KMS-11 (cell line): ENCODE results near the gene PM20D1.

Experiments
- H2AFZ ChIP-seq: fragments of 200-600 bp; sonication (generic); 2 replicates; pipeline ENCODE4 v1.6.1; 2016; ENCODE audit warnings: antibody characterized with exemption, mixed run types, low read depth
- H3K27ac ChIP-seq: fragments of 200-600 bp; sonication (generic); 2 replicates; pipeline ENCODE4 v1.6.1; 2016; ENCODE audit warnings: mild to moderate bottlenecking, mixed run types
- H3K27me3 ChIP-seq: fragments of 200-600 bp; sonication (generic); 2 replicates; pipeline ENCODE4 v1.6.1; 2017; ENCODE audit warnings: mild to moderate bottlenecking, low read depth, mixed run types, moderate library complexity; ENCODE audit not compliant: insufficient read depth
- H3K36me3 ChIP-seq: fragments of 200-600 bp; sonication (generic); 2 replicates; pipeline ENCODE4 v1.6.1; 2017; ENCODE audit warnings: mild to moderate bottlenecking, mixed run types; ENCODE audit not compliant: insufficient read depth
- H3K4me1 ChIP-seq: fragments of 200-600 bp; sonication (generic); 2 replicates; pipeline ENCODE4 v1.6.1; 2016; ENCODE audit warnings: mild to moderate bottlenecking, low read depth, mixed run types; ENCODE audit not compliant: poor library complexity, severe bottlenecking
- H3K4me2 ChIP-seq: fragments of 200-600 bp; sonication (generic); 2 replicates; pipeline ENCODE4 v1.7.0; 2016; ENCODE audit warnings: mild to moderate bottlenecking, mixed run types
- H3K4me3 ChIP-seq: fragments of 200-600 bp; sonication (generic); IDR thresholded peaks from 2 replicates; pipeline ENCODE4 v1.6.1; 2017; ENCODE audit warnings: low read depth, low read length, mixed read lengths; ENCODE audit not compliant: insufficient read depth
- H3K79me2 ChIP-seq: fragments of 200-600 bp; sonication (generic); 2 replicates; pipeline ENCODE4 v1.6.1; 2016; ENCODE audit warnings: low read depth, mixed run types; ENCODE audit not compliant: insufficient read depth
- H3K9ac ChIP-seq: fragments of 200-600 bp; sonication (generic); 2 replicates; pipeline ENCODE4 v1.6.1; 2016; ENCODE audit warnings: mild to moderate bottlenecking, mixed run types
- H4K20me1 ChIP-seq: fragments of 200-600 bp; sonication (generic); 2 replicates; pipeline ENCODE4 v1.6.1; 2016; ENCODE audit warnings: mild to moderate bottlenecking, mixed run types; ENCODE audit not compliant: insufficient read depth
- CTCF ChIP-seq: fragments of 200-600 bp; sonication (generic); conservative IDR thresholded peaks from 2 replicates; pipeline ENCODE4 v1.6.1; 2017; ENCODE audit warnings: low read depth, mild to moderate bottlenecking, antibody characterized with exemption, low read length, moderate library complexity, mixed read lengths

Gene PM20D1

DNA sequence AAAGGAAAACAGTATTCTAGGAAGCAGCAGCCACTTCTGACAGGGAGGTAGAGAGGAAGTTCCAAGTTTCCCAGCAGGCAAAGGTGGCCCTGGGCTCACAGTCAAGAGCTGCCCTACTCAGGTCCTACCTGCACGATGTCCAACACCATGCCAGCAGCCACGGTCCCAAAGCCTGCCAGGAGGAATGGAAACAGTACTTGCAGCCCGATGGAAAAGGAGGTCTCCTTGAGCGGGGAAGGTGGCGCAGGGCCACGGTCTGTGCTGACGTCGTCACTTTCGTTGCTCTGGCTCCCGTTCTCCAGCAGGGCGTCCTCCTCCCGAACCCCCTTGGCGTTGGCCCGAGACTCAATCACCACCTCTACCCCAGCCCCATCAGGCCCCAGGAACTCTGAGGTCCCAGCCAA is 40.0 kb downstream of the PM20D1 start:
- Histone ChIP-seq H3K79me2 (no peaks in the 10 kb centered on the region), H3K27ac (no peak overlapping the region), H3K4me2 (no peak overlapping the region), H2AFZ (no peak overlapping the region), H4K20me1 (no peaks in the 10 kb centered on the region), H3K4me3 (no peak overlapping the region), H3K36me3 (peaks cover 3% of the 10 kb centered on the region; the same call in 1 of the 2 replicates), H3K9ac (no peak overlapping the region), H3K4me1 (peaks cover 5% of the 10 kb centered on the region), H3K27me3 (no peaks in the 10 kb centered on the region; the same call in 1 of the 2 replicates)
- TF ChIP-seq CTCF: no peak

GRCh38 chr1:205809469-205809868 is 40.5 kb downstream of the PM20D1 start:
- H4K20me1 ChIP-seq: no peaks in the 10 kb centered on the region
- H3K4me1 ChIP-seq: peaks cover 5% of the 10 kb centered on the region
- H3K79me2 ChIP-seq: no peaks in the 10 kb centered on the region
- H3K4me2 ChIP-seq: no peak overlapping the region
- no peak overlapping the region for H3K4me3 ChIP-seq
- no peak overlapping the region for H2AFZ ChIP-seq
- no peak overlapping the region for H3K27ac ChIP-seq
- H3K36me3 ChIP-seq: peaks cover 3% of the 10 kb centered on the region; the same call in 1 of the 2 replicates
- no peak overlapping the region for H3K9ac ChIP-seq
- TF ChIP-seq CTCF: no peak
- no peaks in the 10 kb centered on the region; the same call in 1 of the 2 replicates for H3K27me3 ChIP-seq

- no peak overlapping the region for H3K27ac ChIP-seq
- no peaks in the 10 kb centered on the region for H3K79me2 ChIP-seq
Observed at GRCh38 chr1:205805082-205805711, 44.7 kb downstream of the PM20D1 start.

DNA sequence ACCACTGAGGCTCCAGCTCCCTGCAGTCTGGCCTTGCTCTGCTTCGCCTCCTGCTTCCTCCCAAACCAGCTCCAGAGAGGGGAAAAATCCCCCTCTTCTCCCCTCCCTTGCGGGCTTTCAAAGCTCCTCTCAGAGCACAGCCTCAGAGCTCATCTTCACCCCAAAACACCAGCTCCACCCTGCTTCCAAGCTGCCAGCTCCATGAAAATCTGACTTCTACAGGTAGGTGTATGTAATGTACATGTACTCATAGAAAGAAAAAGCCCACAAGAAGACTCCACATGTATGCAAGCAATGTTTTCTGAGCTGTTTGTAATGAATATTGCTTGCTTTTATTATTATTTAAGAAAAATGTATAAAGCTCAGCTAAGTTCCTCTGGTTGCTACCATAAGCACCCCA is 45.3 kb downstream of the PM20D1 start:
- Histone ChIP-seq H3K36me3 (peaks cover 3% of the 10 kb centered on the region; the same call in 1 of the 2 replicates), H3K27me3 (no peaks in the 10 kb centered on the region), H3K4me1 (no peaks in the 10 kb centered on the region), H2AFZ (no peak overlapping the region), H3K4me2 (no peak overlapping the region), H4K20me1 (no peaks in the 10 kb centered on the region), H3K27ac (no peak overlapping the region), H3K4me3 (no peak overlapping the region), H3K9ac (no peak overlapping the region), H3K79me2 (no peaks in the 10 kb centered on the region)
- TF ChIP-seq CTCF: no peak

More at GRCh38 chr1:205805082-205805711, 44.7 kb downstream of the PM20D1 start:
- Histone ChIP-seq H3K9ac (no peak overlapping the region), H3K4me2 (no peak overlapping the region), H3K36me3 (peaks cover 3% of the 10 kb centered on the region; the same call in 1 of the 2 replicates), H3K4me3 (no peak overlapping the region), H3K4me1 (no peaks in the 10 kb centered on the region), H3K27me3 (no peaks in the 10 kb centered on the region), H4K20me1 (no peaks in the 10 kb centered on the region), H2AFZ (no peak overlapping the region)
- no peak for TF ChIP-seq CTCF
